Stimulated activated CD8-positive, alpha-beta memory T cell treated with anti-CD3 and anti-CD28 coated beads, Interleukin-7, amount 100 ng/mL, for 4 hours (primary cell): Measurements from ENCODE around the gene IWS1.

Source experiments
- DNase-seq, 2 donors: peaks; one replicate each; pipeline ENCODE4 v3.0.0-alpha.2; 2020; ENCODE audit warnings: low read depth in 2 of 2

Gene IWS1

DNA sequence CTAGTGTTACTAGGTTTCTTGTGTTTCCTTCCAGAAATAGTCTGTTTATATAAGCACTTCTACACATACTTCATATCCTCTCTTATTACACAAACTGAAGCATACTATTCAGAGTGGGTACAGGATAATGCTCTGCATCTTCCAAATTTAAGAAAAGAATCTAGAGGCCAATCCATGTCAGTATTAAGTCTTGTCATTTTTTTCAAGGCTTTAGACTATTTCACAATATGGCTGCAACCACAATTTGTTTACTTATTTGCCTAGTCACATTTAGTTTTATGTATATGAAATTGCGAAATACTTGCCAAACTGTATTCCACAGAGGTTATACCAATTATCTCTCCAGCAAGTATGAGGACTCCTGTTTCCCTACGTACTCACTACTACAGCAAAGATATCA lies 27.9 kb downstream of the IWS1 start:
- no peak for DNase-seq

DNA sequence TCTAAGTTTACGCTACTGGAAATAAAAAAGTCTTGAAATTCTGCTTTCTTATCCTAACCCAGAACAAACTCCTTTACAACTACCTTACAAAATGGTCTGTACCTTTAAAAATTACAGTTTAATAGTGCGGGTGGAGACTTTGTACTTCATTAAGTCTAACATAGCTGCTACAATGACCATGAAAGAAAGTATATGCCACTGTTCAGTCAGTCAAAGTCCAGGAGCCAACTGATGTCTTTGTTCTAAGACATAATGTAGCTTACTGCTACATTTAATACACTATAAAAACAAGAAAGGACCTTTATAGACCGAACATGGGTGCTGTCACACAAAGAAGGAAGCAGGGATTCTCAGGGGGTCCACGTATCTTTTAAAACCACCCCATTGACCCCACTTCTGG lies 36.0 kb downstream of the IWS1 start:
- no peak for DNase-seq

DNA sequence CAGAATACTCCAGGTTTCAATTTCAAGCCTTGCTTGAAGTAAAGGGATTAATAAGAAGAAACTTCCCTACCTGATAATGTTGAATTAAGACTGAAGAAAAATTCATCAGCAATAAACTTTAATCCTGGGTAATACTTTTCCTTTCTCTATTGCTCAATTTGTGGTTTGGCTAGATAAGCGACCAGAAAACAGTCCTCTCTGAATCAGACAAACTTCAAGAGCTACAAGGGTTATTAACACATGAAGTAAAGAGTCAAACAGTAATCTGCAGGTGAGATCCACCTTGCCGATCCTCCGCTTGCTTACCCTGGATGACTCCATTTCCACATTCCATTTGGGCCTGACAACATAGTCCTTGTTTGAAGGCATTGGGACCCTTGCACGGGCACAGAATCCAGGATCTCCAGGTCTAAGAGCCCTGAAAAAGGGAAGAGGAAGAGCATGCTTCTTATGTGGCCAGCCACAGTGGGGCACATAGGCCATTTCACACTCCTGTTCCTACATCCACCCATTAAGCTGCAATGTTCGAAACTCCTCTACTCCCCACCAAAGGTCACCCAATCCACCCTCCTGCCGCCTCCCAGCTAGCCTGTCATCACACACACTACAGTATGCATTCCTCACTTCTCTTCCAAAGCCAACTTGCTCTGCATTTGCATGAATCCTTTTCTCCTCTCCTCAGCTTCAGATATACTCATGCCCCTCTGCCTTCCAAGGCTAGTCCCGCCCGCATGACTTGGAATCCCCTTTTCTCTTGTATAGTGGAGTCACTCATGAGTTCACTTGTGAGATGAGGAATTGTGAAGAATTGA lies 39.8 kb downstream of the IWS1 start:
- DNase-seq, result no peak

DNA sequence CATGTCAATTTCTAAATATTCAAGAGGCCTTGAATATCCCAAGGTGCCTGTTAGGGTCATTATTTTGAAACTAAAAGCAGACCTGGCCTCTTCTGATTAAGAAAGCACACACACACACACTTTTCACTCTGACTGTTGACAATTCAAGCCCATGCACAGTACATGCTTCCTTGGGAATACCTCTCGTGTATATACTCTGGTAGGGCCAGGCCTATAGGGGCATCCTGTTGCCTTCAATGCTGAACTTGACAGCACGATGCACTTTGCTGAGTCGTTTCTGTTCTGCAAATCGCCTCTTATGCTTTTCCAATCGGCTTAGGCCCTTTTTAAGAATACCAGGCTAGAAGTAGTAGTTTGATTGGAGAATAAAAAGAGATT lies 40.6 kb downstream of the IWS1 start:
- no peak for DNase-seq

DNA sequence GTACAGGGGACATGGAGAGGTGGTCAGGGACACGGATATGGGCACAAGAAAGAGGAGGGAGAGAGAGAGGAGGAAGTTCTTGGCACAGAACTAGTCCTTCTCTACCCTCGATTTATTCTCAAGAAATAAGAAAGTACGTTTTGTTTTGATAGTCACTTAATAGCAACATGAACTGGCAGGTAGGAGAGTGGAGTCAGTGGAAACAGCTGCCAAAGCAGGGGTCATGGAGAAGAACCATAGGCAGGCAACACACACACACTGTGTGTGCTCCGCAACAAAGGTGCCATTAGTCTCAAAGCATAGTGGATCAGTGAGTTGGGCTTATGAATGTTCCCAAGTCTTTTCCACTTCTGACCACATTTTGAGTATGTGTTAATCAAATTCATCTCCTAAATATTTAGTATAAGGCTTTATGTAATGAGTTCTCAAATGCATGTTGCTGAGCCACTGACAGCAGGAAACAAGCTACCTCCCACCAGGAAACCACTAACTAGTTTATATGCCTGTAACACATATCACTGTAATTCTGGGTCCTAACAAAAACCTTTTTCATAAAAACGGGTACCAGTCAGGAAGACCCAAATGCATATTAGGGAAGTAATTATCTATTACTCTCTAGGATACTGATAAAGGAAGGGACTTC lies 41.1 kb downstream of the IWS1 start:
- no peak for DNase-seq

DNA sequence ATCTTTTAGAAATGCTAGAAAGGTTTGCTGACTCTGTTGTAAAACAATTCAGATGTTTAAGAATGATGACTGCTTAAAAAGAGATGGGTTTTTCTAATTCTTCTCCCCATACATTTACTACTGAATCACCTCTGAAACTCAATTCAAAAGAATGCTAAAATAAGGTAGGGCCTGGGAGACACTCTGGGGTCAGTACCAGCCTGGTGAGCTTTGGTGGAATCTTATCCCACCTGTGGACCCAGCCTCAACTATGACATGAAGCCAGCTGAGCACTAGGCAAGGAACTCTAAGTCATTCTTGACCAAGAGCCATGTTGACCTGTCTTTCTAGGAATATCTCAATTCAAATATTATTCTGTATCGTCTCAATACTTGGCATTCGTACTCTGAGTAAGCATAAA lies 44.3 kb downstream of the IWS1 start:
- DNase-seq, result no peak

DNA sequence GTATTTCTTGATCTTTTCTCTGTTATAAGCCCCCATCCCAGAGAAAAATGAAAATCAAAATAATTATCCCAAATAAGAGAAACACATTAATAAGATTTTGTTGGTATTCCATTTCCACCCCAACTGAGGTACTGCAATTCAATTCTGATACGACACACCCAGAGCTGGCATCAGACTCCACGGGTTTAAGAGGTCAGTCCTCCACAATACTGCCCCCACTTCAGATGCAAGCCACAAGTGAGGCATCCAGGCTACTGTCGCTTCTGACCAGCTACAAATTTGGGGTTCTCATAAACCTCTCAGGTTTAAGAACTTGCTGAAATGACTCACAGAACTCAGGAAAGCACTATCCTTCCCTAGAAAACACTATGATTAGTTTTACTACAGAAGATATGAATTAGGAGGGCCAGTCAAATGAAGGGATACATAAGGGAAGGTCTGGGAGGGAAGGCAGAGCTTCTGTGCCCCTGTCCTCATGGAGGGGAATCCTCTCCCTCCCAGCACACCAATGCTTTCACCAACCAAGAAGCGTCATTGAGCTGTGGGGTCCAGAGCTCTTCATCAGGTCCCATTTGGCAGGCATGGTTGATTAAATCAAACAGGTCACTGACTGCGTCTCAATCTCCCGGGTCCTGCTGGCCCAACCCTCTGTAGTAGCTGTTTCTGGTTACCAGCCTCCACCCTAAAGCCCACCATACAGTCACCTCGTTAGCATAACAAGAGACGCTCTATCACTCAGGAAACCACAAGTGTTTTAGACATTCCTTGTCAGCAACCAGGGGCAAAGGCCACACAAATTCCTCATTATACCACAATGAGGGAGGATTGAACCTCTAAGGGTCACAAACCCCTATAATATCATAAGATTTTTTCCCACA lies 46.2 kb downstream of the IWS1 start:
- DNase-seq, result no peak

DNA sequence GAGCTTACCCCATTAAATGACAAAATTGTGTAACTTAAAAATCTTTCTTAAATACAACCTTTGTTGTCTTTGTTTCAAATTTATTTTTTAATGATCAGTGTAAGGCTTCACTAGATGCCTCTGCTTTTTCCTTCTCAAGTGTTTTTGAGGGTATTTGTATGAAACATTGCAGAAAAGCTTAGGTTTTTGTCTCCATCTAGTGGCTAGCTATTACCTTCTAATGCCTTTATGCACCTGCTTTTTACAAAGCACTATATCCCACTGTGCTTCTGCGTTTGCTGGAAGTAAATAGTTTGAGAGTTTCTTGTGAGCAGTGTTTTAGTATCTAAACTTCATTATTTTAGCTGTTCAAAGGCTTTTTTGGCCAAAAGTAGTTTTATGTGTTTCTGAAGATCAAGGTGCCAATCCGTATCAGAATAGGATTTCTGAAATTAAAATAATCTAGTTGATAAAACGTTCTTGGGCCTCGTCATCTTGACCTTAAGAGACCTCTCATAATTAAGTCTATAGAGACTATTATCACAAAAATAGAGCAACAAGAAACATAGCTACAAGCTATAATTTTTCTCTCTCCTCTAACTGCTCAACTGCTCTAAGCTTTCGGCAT lies 47.0 kb downstream of the IWS1 start:
- no peak for DNase-seq

DNA sequence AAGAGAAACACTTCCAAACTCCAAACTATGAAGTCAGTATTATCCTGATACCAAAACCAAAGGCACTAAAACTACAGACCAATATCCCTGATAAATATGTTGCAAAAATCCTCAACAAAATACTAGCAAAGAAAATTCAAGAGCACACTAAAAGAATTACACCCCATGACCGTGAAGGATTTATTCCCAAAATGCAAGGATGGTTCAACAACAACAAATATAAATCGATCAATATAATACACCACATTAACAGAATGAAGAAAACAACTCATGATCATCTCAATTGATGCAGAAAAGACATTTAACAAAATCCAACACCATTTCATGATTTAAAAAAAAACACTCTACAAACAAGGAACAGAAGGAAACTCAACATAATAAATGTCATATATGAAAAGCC lies 50.5 kb downstream of the IWS1 start:
- no peak for DNase-seq

DNA sequence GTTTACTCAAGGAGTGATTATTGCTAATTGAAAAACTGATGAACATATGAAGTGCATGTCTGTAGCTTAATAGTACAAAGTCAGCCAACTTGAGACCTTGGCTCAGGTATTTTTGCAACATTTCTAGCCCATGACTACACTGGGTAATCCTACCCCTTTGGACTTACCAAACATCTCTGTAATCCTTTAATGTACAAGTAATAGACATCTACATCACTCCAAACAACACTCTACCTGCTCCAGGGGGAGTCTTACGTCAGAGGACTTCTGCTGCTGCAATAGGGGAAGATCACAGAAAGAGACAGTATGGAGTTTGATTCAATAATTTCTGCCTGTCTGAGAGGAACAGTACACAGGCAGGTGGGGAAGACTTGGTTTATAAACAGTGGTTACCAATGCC lies 54.0 kb downstream of the IWS1 start:
- DNase-seq, result no peak

DNA sequence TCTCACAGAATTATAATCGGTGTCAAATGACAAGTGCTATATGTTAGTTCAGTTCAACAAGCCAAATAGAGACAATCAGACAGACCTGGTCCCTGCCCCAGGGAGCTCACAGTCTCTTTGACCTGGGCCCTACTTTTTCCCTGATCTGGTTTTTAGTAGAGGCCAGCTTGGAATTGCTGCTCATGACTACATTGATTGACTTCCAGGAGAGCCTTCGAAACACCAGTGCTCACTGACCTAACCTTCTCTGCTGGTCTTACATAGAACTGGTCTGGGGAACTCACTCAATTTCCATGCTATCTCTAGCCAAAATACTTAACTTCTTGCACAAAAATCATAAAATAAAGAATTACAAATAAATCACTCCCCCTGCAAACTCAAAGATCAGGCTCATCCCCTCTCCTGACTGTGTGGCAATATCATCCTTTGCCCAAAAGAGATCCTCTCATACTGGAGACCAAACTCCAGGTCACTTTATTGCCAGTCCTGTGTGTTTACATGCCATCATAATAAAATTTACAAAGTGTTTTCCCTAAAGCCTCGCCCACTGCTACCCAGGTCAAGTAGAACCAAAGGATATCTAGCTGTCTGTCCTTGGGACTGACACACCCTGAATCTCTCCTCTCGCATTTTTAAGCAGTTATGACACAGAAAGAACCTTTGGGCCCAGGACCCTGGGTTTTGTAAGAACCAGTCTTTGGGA lies 54.9 kb downstream of the IWS1 start:
- no peak for DNase-seq

DNA sequence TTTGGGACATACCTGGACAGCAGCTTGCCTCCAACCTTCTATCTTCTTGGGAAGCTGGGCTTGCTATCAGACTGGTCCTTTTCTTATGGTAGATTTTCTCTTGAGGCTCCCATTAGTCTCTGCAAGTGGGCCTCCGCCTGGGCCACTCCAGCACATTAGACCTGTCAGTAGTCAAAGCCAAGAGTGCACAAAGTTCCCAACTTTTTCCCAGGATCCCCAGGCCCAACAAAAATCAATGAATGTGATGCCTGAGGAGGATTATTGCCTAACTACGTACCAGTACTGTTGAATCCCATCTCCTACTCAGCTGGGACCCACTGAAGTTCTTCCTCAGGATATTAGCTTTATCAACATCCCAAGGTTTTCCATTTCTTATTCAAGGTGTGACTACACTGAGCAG lies 56.3 kb downstream of the IWS1 start:
- no peak for DNase-seq

DNA sequence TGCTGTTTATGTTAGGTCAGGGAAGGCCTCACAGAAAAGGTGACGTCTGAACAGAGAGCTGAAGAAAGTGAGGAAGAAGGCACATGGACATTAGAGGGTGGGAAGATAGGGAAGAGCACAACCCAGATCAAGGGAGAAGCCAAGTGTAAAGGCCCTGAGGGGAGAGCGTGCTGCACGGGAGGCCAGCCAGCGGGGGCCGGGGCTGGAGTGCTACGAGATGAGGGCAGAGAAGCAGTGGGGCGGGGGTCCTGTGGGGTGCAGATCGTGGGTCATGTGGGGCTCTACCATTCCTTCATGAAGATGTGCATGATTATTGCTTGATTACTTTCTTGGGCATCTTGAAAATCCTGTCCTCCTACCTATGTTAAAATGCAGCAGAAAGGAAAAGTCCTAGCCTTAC lies 57.2 kb downstream of the IWS1 start:
- no peak for DNase-seq

DNA sequence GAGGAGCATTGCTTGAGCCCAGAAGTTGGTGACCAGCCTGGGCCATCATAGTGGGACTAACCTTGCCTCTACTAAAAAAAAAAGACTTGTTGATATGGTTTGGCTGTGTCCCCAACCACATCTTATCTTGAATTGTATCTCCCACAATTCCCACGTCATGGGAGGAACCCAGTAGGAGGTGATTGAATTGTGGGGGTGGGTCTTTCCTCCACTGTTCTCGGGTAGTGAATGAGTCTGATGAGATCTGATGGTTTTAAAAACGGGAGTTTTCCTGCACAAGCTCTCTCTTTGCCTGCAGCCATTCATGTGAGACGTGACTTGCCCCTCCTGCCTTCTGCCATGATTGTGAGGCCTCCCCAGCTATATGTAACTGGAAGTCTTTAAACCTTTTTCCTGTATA lies 61.0 kb downstream of the IWS1 start:
- DNase-seq, result no peak

DNA sequence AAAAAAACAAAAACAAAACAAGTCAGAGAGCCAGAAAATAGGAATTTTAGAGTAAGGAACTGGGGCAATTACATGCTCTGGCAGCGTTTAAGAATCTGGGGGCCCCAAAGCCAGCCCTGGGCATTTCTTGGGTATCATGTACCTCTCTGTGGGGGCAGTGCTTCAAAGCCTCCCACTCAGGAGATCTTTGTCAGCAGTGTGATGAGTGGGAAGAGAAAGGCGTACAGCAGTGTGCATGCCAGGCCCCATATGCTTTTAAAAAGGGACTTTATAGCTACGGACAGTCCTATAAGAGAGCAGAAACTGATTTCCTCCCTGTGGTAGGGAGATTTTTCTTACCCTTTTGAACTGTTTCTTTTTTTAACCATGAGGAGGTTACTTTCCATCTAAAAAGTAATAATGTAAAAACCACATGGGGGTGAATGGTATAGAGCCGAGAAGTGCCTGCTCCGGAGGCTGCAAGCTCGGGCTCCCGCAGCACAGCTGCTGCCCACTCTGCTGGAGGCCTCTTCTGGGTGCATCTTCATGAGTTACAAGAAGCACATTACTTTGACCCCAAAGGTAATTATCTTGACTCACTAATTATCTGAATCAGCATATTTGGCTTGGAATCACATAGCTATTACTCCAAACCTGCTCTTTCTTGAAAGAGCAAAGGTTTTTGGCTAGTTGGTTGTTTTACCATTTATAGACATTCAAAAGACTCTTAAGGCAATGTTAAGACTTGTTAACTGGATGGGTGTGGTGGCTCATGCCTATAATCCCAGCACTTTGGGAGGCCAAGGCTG lies 61.6 kb downstream of the IWS1 start:
- peak in 1 of 2 donors; percentile 10 for DNase-seq

DNA sequence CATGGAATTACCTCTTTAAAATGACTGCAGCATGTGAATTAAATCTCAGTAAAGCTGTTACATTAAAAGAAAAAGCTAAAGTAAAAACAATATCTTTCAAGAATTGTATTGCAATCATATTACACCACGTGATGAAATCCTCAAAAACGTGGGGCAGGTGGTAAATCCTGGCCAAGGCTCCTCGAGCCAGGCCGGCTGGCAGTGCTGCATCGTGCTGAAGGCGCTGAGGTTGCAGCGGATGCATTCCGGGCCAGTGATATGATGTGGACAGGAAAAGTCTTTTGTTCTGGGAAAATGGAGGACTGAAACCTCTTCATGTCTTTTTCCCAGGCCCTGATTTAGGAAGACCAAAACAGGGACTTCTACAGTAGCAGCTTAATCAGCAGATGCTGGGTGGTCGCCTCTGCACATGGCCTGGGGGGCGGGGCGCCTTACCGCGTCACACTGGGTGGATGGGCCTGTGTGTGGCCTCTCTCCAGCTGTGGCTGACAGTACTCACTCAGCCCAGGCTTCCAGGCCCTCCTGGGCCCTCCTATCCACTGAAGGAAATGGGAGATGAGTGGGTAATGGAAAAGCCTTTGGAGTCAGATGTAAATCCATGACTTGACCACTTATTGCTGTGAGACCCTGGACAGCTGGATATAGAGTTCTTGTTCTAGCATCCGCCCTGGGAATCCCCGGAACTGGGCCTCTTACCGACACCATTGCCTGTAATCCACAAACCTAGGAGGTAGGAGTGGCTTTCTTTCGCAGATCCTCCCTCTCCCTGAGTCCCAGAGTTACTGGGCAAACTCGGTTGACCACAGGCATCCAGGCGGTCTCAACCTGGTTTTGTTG lies 62.9 kb downstream of the IWS1 start:
- no peak for DNase-seq

DNA sequence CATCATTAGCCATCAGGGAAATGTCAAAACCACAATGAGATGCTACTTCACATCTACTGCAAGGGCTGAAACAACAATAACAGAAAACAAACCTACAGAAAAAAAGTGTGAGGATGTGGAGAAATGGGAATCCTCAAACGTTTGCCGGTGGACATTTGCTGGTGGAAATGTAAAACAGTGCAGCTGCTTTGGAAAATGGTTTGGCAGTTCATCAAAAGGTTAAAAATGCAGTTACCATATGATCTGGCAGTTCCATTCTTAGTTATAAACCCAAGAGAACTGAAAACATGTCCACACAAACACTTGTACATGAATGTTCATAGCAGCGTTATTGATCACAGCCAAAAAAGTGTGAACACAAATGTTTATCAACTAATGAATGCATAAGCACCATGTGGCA lies 63.8 kb downstream of the IWS1 start:
- no peak for DNase-seq

DNA sequence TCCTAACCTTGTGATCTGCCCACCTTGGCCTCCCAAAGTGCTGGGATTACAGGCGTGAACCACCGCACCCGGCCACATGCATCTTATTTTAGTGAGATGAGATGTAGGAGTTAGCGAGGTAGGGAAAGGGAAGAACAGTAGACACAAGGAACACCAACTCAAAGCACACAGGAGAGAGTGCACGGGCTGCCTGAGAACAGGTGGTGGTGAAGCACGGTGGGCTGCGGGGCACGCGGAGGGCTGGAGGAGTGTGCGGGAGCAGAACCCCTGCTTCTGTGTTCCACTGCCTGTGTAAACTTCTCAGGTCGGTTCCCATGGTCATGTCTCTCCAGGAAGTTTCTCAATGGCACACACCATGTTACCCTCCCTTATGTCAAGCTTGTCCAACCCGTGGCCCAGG lies 69.3 kb downstream of the IWS1 start:
- no peak for DNase-seq

DNA sequence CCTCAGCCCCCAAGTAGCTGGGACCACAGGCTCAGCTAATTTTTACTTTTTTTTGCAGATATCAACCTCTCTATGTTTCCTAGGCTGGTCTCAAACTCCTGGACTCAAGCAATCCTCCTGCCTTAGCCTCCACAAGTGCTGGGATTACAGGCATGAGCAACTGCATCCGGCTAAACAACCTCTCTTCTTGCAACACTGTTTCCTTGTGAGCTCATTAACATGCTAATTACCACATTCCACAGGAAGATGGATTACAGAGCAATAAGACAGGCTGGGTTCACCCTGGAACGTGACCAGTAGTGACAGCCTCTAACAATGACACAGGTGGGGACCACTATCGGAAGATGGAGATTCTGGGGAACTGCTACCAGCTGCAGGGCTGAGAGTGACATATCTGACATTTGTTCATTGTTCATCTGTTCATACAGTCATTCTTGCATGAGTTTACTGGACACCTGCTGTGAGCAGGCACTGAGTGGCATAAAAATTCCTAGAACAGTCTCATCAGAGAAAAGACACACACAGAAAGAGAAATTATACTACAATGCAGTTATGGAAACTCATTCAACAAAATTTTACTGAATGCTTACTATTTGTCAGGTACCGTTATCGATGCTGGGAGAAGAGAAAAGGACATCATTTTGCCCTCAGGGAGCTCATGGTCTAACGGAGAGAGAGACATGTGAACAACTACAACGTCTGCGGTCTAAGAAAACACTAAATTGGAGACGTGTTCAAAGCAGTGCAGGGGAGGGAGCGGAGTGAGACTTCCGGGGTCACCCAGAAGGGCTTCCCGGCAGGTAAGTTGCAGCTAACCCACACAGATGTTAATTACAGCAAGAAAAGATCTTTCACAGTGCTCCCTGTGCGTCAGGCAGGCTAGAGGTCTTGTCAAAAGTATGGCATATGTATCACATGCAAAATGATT lies 70.5 kb downstream of the IWS1 start:
- DNase-seq, result no peak
